ENCODE data around the gene LAMP2.

- TF ChIP-seq BHLHE40 (IDR thresholded peaks at IDR 0.05; ENCODE audit: low read depth, low read length) (no peak), POLR2A (IDR thresholded peaks at IDR 0.05; ENCODE audit: low read depth, low read length) (no peak), CTCF (conservative IDR thresholded peaks at IDR 0.05; ENCODE audit: low read depth, low read length) (no peak), MAZ (IDR thresholded peaks at IDR 0.05; ENCODE audit: borderline replicate concordance, low read depth, low read length) (no peak), RAD21 (IDR thresholded peaks at IDR 0.05; ENCODE audit: low read length) (no peak), RFX5 (IDR thresholded peaks at IDR 0.05; ENCODE audit: low read depth, low read length) (no peak), RCOR1 (IDR thresholded peaks at IDR 0.05; ENCODE audit: insufficient replicate concordance, low read length) (no peak), SMC3 (IDR thresholded peaks at IDR 0.05; ENCODE audit: low read depth, low read length) (no peak), CEBPB (IDR thresholded peaks at IDR 0.05; ENCODE audit: low read depth, low read length) (no peak)
- TF ChIP-seq, protein P1, sequence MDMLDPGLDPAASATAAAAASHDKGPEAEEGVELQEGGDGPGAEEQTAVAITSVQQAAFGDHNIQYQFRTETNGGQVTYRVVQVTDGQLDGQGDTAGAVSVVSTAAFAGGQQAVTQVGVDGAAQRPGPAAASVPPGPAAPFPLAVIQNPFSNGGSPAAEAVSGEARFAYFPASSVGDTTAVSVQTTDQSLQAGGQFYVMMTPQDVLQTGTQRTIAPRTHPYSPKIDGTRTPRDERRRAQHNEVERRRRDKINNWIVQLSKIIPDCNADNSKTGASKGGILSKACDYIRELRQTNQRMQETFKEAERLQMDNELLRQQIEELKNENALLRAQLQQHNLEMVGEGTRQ (IDR thresholded peaks at IDR 0.05; ENCODE audit: low read depth, low read length), result no peak
Observed at GRCh38 chrX:120378570-120378969, 90.5 kb downstream of the LAMP2 start.

Data from IMR-90 (cell line).